Thyroid gland (tissue), 4 donors: Measurements from ENCODE around the gene CACNG4. TPM values are rescaled to one million over a fixed set of nuclear protein-coding genes. Genes with fewer than 3 reads are reported as not detected.

Experiments
- DNase-seq, 2 donors: peaks; one replicate each; pipeline ENCODE4 v3.0.0-alpha.2; 2019
- H3K27ac ChIP-seq, 3 donors: fragments of 200-600 bp; sonication (generic); 1 replicate in 2 of 3; 2 replicates in 1 of 3; pipeline ENCODE4 v1.5.1; 2016 to 2019; ENCODE audit warnings: mild to moderate bottlenecking in 1 of 3, moderate library complexity in 1 of 3
- H3K27me3 ChIP-seq: fragments of 200-600 bp; sonication (generic); one replicate; pipeline ENCODE4 v1.5.1; 2019
- H3K36me3 ChIP-seq, 2 donors: fragments of 200-600 bp; sonication (generic); one replicate each; pipeline ENCODE4 v1.5.1; 2016 to 2019
- H3K4me1 ChIP-seq, 2 donors: fragments of 200-600 bp; sonication (generic); one replicate each; pipeline ENCODE4 v1.5.1; 2017 to 2019
- H3K4me3 ChIP-seq, 3 donors: fragments of 200-600 bp; sonication (generic); replicated peaks in 1 of 3; 1 replicate in 2 of 3; 2 replicates in 1 of 3; pipeline ENCODE4 v1.5.1; 2016; ENCODE audit warnings: mild to moderate bottlenecking in 1 of 3
- H3K9me3 ChIP-seq: fragments of 200-600 bp; sonication (generic); one replicate; pipeline ENCODE4 v1.5.1; 2017
- POLR2A ChIP-seq, 2 donors: fragments of 450-650 bp; IDR thresholded peaks; one replicate each; pipeline ENCODE4 v1.6.1; 2017; ENCODE audit warnings: antibody characterized with exemption in 2 of 2, mild to moderate bottlenecking in 2 of 2, moderate library complexity in 1 of 2
- WGBS, 2 donors: methylation state at CpG; one replicate each; pipeline ENCODE4 v1.1.5; 2017; 5-methylcytosine and 5-hydroxymethylcytosine counted together
- intact Hi-C: fragments of 100-400 bp; cut with DNase I; formaldehyde crosslinking; loops from one replicate; pipeline ENCODE4 v1.15.1; 2023
- total RNA-seq, 4 donors: library from RNA; depleted of rRNA; stranded (reverse); fragments of >200 nt; gene quantifications; one replicate each; pipeline ENCODE4 v1.2.3, GENCODE V29; 2016
- TF ChIP-seq, protein P1 (sequence below), 6 experiments: fragments of 200-600 bp in 3 of 6; fragments of 450-650 bp in 3 of 6; sonication (generic) in 3 of 6; IDR thresholded peaks; one replicate each; pipeline ENCODE4 v1.5.1; 2016 to 2019; ENCODE audit warnings: antibody characterized with exemption in 6 of 6, mild to moderate bottlenecking in 2 of 6, inconsistent platforms in 1 of 6, moderate library complexity in 1 of 6

CACNG4 gene
- total RNA-seq, 4 donors from 2014 or later = 0.24 TPM; not detected in 3

DNA sequence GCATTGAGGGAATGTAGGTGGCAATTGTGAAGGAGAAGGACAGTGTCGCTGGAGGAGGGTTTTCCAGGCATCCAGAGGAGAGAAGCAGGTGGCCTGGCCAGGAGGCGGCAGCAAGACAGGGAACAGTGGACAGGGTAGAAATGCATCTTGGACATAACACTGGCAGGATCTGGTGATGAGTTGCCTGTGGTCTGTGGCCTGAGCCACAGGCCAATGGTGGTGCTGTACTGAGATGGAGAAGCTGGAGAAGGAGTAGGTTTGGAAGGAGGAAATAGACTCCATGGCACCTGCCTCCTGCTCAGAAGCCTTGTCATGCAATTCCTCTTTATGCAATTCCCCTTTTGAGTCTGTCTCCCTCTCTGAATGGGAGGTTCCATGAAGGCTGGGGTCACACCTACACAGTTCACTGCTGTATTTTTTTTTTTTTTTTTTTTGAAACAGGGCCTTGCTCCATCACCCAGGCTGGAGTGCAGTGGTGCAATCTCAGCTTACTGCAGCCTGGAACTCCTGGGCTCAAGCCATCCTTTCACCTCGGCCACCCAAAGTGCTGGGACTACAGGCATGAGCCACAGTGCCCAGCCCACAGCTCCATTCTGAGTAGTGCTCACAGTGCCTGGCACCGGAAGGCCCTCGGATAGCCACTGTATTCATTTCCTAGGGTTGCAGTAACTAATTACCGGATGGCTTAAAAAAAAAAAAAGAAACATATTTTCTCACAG lies 13.5 kb upstream of the CACNG4 start:
- DNase-seq = no peak
- intact Hi-C loops = no loop called here
- Histone ChIP-seq H3K9me3 (no peaks in the 10 kb centered on the region), H3K4me3 (no peak overlapping the region), H3K27me3 (no peaks in the 10 kb centered on the region), H3K27ac (peak overlapping the region in 2 of 3 donors; percentile 77 to 79), H3K36me3 (no peaks in the 10 kb centered on the region), H3K4me1 (peaks cover 17 to 30% of the 10 kb centered on the region in 2 donors)
- TF ChIP-seq, protein P1, sequence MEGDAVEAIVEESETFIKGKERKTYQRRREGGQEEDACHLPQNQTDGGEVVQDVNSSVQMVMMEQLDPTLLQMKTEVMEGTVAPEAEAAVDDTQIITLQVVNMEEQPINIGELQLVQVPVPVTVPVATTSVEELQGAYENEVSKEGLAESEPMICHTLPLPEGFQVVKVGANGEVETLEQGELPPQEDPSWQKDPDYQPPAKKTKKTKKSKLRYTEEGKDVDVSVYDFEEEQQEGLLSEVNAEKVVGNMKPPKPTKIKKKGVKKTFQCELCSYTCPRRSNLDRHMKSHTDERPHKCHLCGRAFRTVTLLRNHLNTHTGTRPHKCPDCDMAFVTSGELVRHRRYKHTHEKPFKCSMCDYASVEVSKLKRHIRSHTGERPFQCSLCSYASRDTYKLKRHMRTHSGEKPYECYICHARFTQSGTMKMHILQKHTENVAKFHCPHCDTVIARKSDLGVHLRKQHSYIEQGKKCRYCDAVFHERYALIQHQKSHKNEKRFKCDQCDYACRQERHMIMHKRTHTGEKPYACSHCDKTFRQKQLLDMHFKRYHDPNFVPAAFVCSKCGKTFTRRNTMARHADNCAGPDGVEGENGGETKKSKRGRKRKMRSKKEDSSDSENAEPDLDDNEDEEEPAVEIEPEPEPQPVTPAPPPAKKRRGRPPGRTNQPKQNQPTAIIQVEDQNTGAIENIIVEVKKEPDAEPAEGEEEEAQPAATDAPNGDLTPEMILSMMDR (IDR thresholded peaks at IDR 0.05) = no peak
- no peak for TF ChIP-seq POLR2A (IDR thresholded peaks at IDR 0.05)
- 71 to 85% methylated on average over 6 of the region's 6 CpGs for WGBS, 2 donors

DNA sequence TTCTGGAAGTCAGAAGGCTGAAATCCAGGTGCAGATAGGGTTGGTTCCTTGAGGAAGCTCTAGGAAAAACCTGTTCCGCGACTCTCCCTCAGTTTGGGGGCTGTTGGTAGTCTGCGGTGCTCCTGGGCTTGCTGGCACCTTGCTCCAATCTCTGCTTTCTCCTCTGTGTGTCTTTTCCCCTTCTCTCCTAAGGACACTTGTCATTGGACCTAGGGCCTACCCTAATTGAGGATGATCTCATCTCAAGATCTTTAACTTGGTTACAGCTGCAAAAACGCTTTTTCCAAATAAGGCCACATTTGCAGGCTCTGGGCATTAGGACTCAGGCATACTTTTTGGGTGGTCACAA lies 12.9 kb upstream of the CACNG4 start:
- 71% methylated on average over 4 of the region's 4 CpGs for WGBS, 2 donors
- TF ChIP-seq, protein P1 (IDR thresholded peaks at IDR 0.05) = no peak
- no peak for TF ChIP-seq POLR2A (IDR thresholded peaks at IDR 0.05)
- H3K36me3 ChIP-seq = no peaks in the 10 kb centered on the region
- intact Hi-C loops = no loop called here
- H3K27me3 ChIP-seq = no peaks in the 10 kb centered on the region
- H3K4me1 ChIP-seq = peaks cover 17 to 30% of the 10 kb centered on the region in 2 donors
- H3K9me3 ChIP-seq = no peaks in the 10 kb centered on the region
- H3K4me3 ChIP-seq = no peak overlapping the region
- H3K27ac ChIP-seq = peak overlapping the region in 2 of 3 donors; percentile 77 to 79
- peak in 1 of 2 donors; percentile 49 for DNase-seq

DNA sequence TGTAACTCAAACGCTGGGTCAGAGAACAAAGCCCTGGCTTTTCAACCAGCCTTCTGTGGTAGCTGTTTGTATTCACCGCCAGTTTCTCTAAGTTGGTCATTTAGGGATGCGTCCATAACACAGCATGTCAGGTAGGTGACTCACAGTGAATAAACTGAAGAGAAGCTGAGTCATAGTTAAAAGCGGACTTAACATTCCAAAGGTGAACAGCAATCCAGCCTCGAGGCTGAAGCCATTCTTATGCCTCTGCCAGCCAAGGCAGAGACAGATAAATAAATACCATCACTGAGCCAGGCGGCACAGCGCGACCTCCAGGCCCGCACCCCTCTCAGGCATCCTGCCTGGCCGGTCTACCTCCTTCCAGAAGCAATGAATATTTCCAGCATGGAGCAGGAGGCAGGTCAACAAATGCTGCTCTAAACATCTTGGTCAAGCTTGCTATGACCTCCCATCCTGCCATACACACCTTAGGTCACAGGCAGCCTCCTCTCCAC lies 12.4 kb upstream of the CACNG4 start:
- H3K4me3 ChIP-seq = no peak overlapping the region
- TF ChIP-seq POLR2A (IDR thresholded peaks at IDR 0.05) = no peak
- TF ChIP-seq, protein P1 (IDR thresholded peaks at IDR 0.05) = no peak
- WGBS, 2 donors = 40 to 59% methylated on average over 10 of the region's 10 CpGs
- H3K27me3 ChIP-seq = no peaks in the 10 kb centered on the region
- H3K4me1 ChIP-seq = peaks cover 17 to 30% of the 10 kb centered on the region in 2 donors
- no peaks in the 10 kb centered on the region for H3K36me3 ChIP-seq
- H3K9me3 ChIP-seq = no peaks in the 10 kb centered on the region
- H3K27ac ChIP-seq = peak overlapping the region; percentile 39 to 79 (median 77)
- DNase-seq = peak; percentile 77 to 85
- intact Hi-C loops = no loop called here

DNA sequence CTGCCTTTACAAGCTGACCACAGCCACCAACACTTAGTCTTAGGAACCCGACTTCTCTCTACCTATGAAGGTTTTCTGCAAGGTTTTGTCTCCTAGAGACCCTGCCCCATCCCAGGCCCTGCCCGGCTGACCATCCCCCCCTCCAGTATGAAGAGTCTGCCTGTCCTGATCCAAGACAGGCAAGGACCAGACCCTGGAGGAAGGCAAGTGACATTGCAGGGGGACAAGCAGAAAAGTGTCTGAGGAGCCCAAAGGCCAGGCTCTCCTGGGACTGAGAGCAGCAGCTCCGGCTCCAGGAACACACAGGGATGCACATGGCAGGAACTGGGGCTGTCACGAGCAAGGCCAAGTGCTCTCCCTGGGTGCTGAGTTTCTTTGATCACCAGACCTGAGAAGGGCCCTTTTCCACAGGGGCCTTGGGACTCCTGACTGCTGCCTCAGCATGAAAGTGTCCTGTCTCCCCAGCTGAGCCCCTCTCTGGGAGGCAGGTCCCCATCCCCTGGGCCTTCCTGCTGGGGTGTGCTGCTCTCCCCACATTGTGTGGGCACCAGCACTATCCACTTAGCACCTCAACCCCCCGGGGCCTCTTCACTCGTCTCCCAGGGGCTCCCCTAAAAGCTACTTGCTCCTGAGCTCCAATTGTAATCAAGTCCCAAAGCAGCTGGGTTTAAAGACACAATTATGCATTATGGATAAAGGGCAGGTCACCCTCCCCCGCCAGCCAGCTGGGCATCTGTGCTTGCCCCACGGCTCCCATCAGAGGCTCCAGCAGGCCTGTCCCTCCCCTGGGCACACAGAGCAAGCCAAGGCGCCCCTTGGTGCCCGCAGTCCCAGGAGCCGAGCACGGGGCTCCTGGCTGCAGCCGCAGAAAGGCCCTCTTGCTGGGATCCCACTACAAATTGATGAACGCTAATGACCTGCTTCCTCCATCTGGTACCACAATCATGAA lies 11.6 kb upstream of the CACNG4 start:
- peak; percentile 41 to 49 for DNase-seq
- H3K27ac ChIP-seq = peak overlapping the region in 2 of 3 donors; percentile 77 to 79
- intact Hi-C loops = no loop called here

More for the DNA sequence above, 11.6 kb upstream of the CACNG4 start:
- 82 to 83% methylated on average over 10 to 14 of the region's 14 CpGs for WGBS, 2 donors
- peaks cover 17 to 34% of the 10 kb centered on the region in 2 donors for H3K4me1 ChIP-seq
- H3K36me3 ChIP-seq = no peaks in the 10 kb centered on the region
- TF ChIP-seq, protein P1 (IDR thresholded peaks at IDR 0.05) = no peak
- no peak for TF ChIP-seq POLR2A (IDR thresholded peaks at IDR 0.05)
- H3K9me3 ChIP-seq = no peaks in the 10 kb centered on the region
- no peak overlapping the region for H3K4me3 ChIP-seq
- no peaks in the 10 kb centered on the region for H3K27me3 ChIP-seq
